MM.1S (cell line): ENCODE data around the gene EXOSC5.

Source experiments
- DNase-seq: peaks from one replicate; pipeline ENCODE4 v3.0.0-alpha.2; 2015
- H2AFZ ChIP-seq: fragments of 300-600 bp; sonication (generic); 2 replicates; pipeline ENCODE4 v1.6.0; 2016; ENCODE audit warnings: antibody characterized with exemption, low read length
- H3F3A ChIP-seq: fragments of 300-600 bp; sonication (generic); 2 replicates; pipeline ENCODE4 v1.6.1; 2016; ENCODE audit warnings: mild to moderate bottlenecking, antibody characterized with exemption, low read length, moderate library complexity, mixed read lengths; ENCODE audit not compliant: insufficient read depth
- H3K27ac ChIP-seq: fragments of 300-600 bp; sonication (generic); 2 replicates; pipeline ENCODE4 v1.5.1; 2016; ENCODE audit warnings: mild to moderate bottlenecking, low read length
- H3K27me3 ChIP-seq: fragments of 300-600 bp; sonication (generic); replicated peaks from 2 replicates; pipeline ENCODE4 v1.6.0; 2016; ENCODE audit warnings: low read length; ENCODE audit not compliant: insufficient read depth
- H3K36me3 ChIP-seq: fragments of 300-600 bp; sonication (generic); replicated peaks from 2 replicates; pipeline ENCODE4 v1.6.1; 2016; ENCODE audit warnings: mild to moderate bottlenecking, low read length, mixed read lengths; ENCODE audit not compliant: insufficient read depth
- H3K4me1 ChIP-seq: fragments of 300-600 bp; sonication (generic); 2 replicates; pipeline ENCODE4 v1.6.1; 2016; ENCODE audit warnings: low read length, mixed read lengths
- H3K4me2 ChIP-seq: fragments of 300-600 bp; sonication (generic); 2 replicates; pipeline ENCODE4 v1.6.0; 2016; ENCODE audit warnings: low read depth, low read length
- H3K4me3 ChIP-seq: fragments of 300-600 bp; sonication (generic); 2 replicates; pipeline ENCODE4 v1.5.1; 2016; ENCODE audit warnings: low read length, mixed read lengths
- H3K79me2 ChIP-seq: fragments of 300-600 bp; sonication (generic); 2 replicates; pipeline ENCODE4 v1.6.1; 2016; ENCODE audit warnings: mixed run types, low read length, mixed read lengths
- H3K9ac ChIP-seq: fragments of 300-600 bp; sonication (generic); 2 replicates; pipeline ENCODE4 v1.6.1; 2016; ENCODE audit warnings: low read length, mixed read lengths
- H3K9me2 ChIP-seq: fragments of 300-600 bp; sonication (generic); replicated peaks from 2 replicates; pipeline ENCODE4 v1.6.1; 2016; ENCODE audit warnings: mild to moderate bottlenecking, low read length, mixed read lengths; ENCODE audit not compliant: insufficient read depth
- H3K9me3 ChIP-seq: fragments of 300-600 bp; sonication (generic); replicated peaks from 2 replicates; pipeline ENCODE4 v1.6.1; 2016; ENCODE audit warnings: mild to moderate bottlenecking, low read length, mixed read lengths; ENCODE audit not compliant: insufficient read depth
- H4K20me1 ChIP-seq: fragments of 300-600 bp; sonication (generic); 2 replicates; pipeline ENCODE4 v1.6.1; 2016; ENCODE audit warnings: mild to moderate bottlenecking, low read length, moderate library complexity, mixed read lengths; ENCODE audit not compliant: insufficient read depth
- CTCF ChIP-seq: fragments of 300-600 bp; sonication (generic); IDR thresholded peaks from 2 replicates; pipeline ENCODE4 v1.5.1; 2016; ENCODE audit warnings: antibody characterized with exemption, low read length, mixed read lengths
- EZH2 ChIP-seq: fragments of 300-600 bp; sonication (generic); optimal IDR thresholded peaks from 2 replicates; pipeline ENCODE3; 2017; ENCODE audit warnings: low read depth, mild to moderate bottlenecking, antibody characterized with exemption, low read length, mixed read lengths
- EZH2phosphoT487 ChIP-seq: fragments of 300-600 bp; sonication (generic); IDR thresholded peaks from 2 replicates; pipeline ENCODE4 v1.6.1; 2018; ENCODE audit warnings: antibody characterized with exemption, low read length

The EXOSC5 gene

GRCh38 chr19:41344162-41344561, 53.0 kb downstream of the EXOSC5 start:
- TF ChIP-seq EZH2: no peak
- no peak for TF ChIP-seq CTCF
- no peak for TF ChIP-seq EZH2phosphoT487
- Histone ChIP-seq H4K20me1 (no peaks in the 10 kb centered on the region), H3K27ac (no peak overlapping the region), H3K9me3 (no peaks in the 10 kb centered on the region), H3K36me3 (no peaks in the 10 kb centered on the region), H3K9ac (no peak overlapping the region), H3K27me3 (no peaks in the 10 kb centered on the region), H3K4me1 (peaks cover 3% of the 10 kb centered on the region; the same call in 1 of the 2 replicates), H3K4me2 (no peak overlapping the region), H3K79me2 (no peaks in the 10 kb centered on the region), H2AFZ (no peak overlapping the region), H3K4me3 (no peak overlapping the region), H3F3A (peaks cover 4% of the 10 kb centered on the region; the same call in 1 of the 2 replicates), H3K9me2 (no peaks in the 10 kb centered on the region)
- no peak for DNase-seq

DNA sequence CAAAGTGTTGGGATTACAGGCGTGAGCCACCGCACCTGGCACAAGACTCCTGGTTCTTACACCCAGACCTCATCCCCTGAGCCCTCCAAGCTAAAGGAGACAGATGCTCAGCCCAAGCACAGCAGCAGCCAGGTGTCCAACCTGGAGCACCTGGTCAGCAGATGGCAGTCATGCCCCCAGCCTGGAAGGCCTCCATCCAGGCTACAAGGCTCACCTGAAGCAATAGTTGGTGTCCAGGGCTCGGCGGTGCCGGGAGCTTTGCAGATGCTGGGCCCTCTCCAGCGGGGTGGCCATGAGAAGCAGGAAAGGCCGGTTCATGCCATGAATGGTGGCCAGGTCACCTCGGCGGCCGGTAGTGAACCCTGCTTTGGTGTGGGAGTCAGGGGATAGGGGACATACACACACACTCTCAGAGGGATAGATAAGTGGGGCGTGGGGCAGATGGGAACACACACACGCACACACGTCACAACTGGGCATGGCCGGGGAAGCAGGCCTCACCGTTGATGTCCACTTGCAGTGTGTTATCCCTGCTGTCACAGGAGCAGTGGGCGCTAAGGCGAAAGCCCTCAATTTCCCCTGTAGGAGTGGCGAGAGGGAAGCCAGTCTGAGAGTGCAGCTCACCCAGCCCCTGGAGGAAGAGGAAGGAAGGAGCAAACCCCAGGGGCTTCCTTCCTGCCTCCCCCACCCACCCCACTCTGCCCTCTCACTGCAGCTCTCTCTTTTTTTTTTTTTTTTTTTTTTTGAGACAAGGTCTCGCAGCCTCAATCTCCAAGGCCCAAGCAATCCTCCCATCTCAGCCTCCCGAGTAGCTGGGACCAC, 55.3 kb downstream of the EXOSC5 start:
- Histone ChIP-seq H3K79me2 (no peaks in the 10 kb centered on the region), H3K27me3 (no peaks in the 10 kb centered on the region), H3K9ac (no peak overlapping the region), H3K9me3 (no peaks in the 10 kb centered on the region), H4K20me1 (no peaks in the 10 kb centered on the region), H3K4me3 (no peak overlapping the region), H3K9me2 (no peaks in the 10 kb centered on the region), H3K4me1 (no peaks in the 10 kb centered on the region), H2AFZ (no peak overlapping the region), H3K4me2 (no peak overlapping the region), H3F3A (no peaks in the 10 kb centered on the region), H3K27ac (no peak overlapping the region), H3K36me3 (no peaks in the 10 kb centered on the region)
- no peak for DNase-seq
- no peak for TF ChIP-seq EZH2phosphoT487
- TF ChIP-seq EZH2: no peak
- no peak for TF ChIP-seq CTCF

DNA sequence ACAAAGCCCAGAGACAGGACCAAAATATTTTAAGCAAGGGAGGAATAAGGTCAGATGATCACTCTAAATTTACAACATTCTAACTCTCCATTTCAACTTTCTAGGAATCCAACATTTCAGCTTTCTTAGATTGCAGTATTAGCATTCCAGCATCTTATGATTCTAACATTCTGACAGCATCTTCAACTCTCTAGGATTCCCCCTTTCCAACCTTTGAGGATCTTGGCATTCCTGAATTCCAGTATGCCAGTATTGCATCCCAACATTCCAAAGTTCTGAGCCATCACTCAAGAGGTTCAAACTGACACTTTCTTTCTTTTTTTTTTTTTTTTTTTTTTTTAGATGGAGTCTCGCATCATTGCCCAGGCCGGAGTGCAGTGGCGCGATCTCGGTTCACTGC, 57.2 kb downstream of the EXOSC5 start:
- Histone ChIP-seq H2AFZ (no peak overlapping the region), H3K4me1 (no peaks in the 10 kb centered on the region), H3K27me3 (no peaks in the 10 kb centered on the region), H3F3A (no peaks in the 10 kb centered on the region), H3K79me2 (no peaks in the 10 kb centered on the region), H3K36me3 (no peaks in the 10 kb centered on the region), H3K9me2 (no peaks in the 10 kb centered on the region), H3K4me3 (no peak overlapping the region), H3K27ac (no peak overlapping the region), H4K20me1 (no peaks in the 10 kb centered on the region), H3K9ac (no peak overlapping the region), H3K4me2 (no peak overlapping the region), H3K9me3 (no peaks in the 10 kb centered on the region)
- TF ChIP-seq EZH2: no peak
- TF ChIP-seq CTCF: no peak
- TF ChIP-seq EZH2phosphoT487: no peak
- no peak for DNase-seq
